ENCODE data around the gene PXMP4.
"Not testable (repeated sequence)": the region's sequence is repeated elsewhere in the genome, so short reads cannot be mapped to it uniquely, and the experiment has no call there.

The PXMP4 gene

DNA sequence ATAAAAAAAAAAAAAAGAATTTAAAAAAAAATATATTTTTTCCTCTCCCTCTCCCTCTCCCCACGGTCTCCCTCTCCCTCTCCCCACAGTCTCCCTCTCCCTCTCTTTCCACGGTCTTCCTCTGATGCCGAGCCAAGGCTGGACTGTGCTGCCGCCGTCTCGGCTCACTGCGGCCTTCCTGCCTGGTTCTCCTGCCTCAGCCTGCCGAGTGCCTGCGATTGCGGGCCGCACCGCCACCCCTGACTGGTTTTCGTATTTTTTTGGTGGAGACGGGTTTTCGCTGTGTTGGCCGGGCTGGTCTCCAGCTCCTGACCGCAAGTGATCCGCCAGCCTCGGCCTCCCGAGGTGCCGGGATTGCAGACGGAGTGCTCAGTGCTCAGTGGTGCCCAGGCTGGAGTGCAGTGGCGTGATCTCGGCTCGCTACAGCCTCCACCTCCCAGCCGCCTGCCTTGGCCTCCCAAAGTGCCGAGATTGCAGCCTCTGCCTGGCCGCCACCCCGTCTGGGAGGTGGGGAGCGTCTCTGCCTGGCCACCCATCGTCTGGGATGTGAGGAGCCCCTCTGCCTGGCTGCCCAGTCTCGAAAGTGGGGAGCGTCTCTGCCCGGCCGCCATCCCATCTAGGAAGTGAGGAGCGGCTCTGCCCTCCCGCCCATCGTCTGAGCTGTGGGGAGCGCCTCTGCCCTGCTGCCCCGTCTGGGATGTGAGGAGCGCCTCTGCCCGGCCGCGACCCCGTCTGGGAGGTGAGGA, 19.2 kb downstream of the PXMP4 start:
- not testable (repeated sequence) for H3K27ac ChIP-seq (ENCODE audit: low read depth, low read length); H3K4me3 ChIP-seq (ENCODE audit: low read depth in 1 of 2, low read length in 2 of 2); H3K9ac ChIP-seq (ENCODE audit: low read length); H3K27me3 ChIP-seq (ENCODE audit: control insufficient read depth in 1 of 2, insufficient read depth in 2 of 2, low read length in 2 of 2); H3K36me3 ChIP-seq (ENCODE audit: insufficient read depth, low read length); H3K9me3 ChIP-seq (ENCODE audit: low read length); H3K4me1 ChIP-seq (ENCODE audit: insufficient read depth, low read length)

DNA sequence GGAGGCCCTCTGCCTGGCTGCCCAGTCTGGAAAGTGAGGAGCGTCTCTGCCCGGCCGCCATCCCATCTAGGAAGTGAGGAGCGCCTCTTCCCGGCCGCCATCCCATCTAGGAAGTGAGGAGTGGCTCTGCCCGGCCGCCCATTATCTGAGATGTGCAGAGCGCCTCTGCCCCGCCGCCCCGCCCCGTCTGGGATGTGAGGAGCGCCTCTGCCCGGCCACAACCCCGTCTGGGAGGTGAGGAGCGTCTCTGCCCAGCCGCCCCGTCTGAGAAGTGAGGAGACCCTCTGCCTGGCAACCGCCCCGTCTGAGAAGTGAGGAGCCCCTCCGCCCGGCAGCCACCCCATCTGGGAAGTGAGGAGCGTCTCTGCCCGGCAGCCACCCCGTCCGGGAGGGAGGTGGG, 21.1 kb downstream of the PXMP4 start:
- not testable (repeated sequence) for H3K9ac ChIP-seq (ENCODE audit: low read length); H3K4me3 ChIP-seq (ENCODE audit: low read depth in 1 of 2, low read length in 2 of 2); H3K36me3 ChIP-seq (ENCODE audit: insufficient read depth, low read length); H3K27ac ChIP-seq (ENCODE audit: low read depth, low read length); H3K9me3 ChIP-seq (ENCODE audit: low read length); H3K27me3 ChIP-seq (ENCODE audit: control insufficient read depth in 1 of 2, insufficient read depth in 2 of 2, low read length in 2 of 2); H3K4me1 ChIP-seq (ENCODE audit: insufficient read depth, low read length)

DNA sequence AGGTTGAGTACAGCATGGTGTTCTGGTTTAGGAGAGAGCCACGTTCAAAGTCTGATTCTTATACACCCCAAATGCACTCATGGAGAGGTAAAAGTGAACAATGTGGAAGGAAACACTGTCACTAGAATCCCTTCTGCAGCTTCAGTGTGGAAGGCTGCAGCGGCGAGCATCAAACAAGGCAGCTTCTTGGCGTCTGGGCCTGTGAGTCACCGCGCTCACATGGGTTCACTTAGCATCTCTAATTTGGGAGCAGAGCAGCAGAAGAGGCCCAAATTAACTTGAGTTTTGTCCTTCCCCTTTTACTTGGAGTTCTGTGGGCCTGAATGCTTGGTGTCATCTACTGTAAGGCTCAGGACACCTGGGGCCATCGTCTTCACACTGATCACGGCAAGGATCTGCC, 23.0 kb downstream of the PXMP4 start:
- H3K36me3 ChIP-seq (ENCODE audit: insufficient read depth, low read length) = no peaks in the 10 kb centered on the region
- no peak overlapping the region for H3K4me3 ChIP-seq (ENCODE audit: low read depth in 1 of 2, low read length in 2 of 2)
- no peak overlapping the region for H3K9ac ChIP-seq (ENCODE audit: low read length)
- no peaks in the 10 kb centered on the region for H3K9me3 ChIP-seq (ENCODE audit: low read length)
- no peaks in the 10 kb centered on the region for H3K4me1 ChIP-seq (ENCODE audit: insufficient read depth, low read length)
- H3K27me3 ChIP-seq (ENCODE audit: control insufficient read depth in 1 of 2, insufficient read depth in 2 of 2, low read length in 2 of 2) = no peaks in the 10 kb centered on the region
- no peak overlapping the region for H3K27ac ChIP-seq (ENCODE audit: low read depth, low read length)

DNA sequence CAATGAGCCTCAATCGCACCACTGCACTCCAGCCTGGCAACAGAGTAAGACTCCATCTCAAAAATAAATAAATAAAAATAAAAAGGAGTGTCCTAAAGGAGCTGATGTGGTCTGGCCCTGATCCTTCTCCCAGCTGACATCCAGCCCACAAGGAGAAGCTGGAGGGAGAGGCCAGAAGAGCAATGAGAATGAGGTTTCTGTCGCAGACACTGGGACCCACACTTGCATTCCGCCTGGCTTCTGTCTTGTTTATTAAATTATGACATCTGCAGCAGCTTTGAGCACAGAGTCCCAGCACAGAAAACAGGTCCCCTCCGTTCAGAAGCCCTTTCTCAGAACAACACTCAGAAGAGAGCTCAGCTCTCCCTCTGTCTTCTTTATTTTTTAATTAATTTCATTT, 23.7 kb downstream of the PXMP4 start:
- Histone ChIP-seq H3K4me1 (ENCODE audit: insufficient read depth, low read length) (no peaks in the 10 kb centered on the region), H3K9me3 (ENCODE audit: low read length) (no peaks in the 10 kb centered on the region), H3K27me3 (ENCODE audit: control insufficient read depth in 1 of 2, insufficient read depth in 2 of 2, low read length in 2 of 2) (no peaks in the 10 kb centered on the region), H3K27ac (ENCODE audit: low read depth, low read length) (no peak overlapping the region), H3K4me3 (ENCODE audit: low read depth in 1 of 2, low read length in 2 of 2) (no peak overlapping the region), H3K36me3 (ENCODE audit: insufficient read depth, low read length) (no peaks in the 10 kb centered on the region), H3K9ac (ENCODE audit: low read length) (no peak overlapping the region)

DNA sequence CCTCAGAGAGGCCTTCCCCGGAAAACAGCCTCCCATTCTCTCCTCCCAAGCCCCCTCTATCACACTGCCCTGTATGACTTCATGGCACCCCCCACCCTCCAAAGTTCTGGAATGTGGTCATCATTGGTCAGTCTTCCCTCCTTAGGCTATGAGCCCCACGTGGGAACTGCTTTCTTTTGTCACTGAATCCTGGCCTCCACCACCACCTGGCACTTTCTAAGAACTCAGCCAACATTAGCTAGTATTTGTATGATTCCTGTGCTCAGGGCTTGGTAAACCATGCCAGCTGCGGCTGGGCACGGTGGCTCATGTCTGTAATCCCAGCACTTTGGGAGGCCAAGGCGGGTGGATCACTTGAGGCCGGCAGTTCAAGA, 25.5 kb downstream of the PXMP4 start:
- Histone ChIP-seq H3K36me3 (ENCODE audit: insufficient read depth, low read length) (no peaks in the 10 kb centered on the region), H3K27ac (ENCODE audit: low read depth, low read length) (no peak overlapping the region), H3K9ac (ENCODE audit: low read length) (no peak overlapping the region), H3K27me3 (ENCODE audit: control insufficient read depth in 1 of 2, insufficient read depth in 2 of 2, low read length in 2 of 2) (no peaks in the 10 kb centered on the region), H3K4me1 (ENCODE audit: insufficient read depth, low read length) (no peaks in the 10 kb centered on the region), H3K9me3 (ENCODE audit: low read length) (no peaks in the 10 kb centered on the region), H3K4me3 (ENCODE audit: low read depth in 1 of 2, low read length in 2 of 2) (no peak overlapping the region)

DNA sequence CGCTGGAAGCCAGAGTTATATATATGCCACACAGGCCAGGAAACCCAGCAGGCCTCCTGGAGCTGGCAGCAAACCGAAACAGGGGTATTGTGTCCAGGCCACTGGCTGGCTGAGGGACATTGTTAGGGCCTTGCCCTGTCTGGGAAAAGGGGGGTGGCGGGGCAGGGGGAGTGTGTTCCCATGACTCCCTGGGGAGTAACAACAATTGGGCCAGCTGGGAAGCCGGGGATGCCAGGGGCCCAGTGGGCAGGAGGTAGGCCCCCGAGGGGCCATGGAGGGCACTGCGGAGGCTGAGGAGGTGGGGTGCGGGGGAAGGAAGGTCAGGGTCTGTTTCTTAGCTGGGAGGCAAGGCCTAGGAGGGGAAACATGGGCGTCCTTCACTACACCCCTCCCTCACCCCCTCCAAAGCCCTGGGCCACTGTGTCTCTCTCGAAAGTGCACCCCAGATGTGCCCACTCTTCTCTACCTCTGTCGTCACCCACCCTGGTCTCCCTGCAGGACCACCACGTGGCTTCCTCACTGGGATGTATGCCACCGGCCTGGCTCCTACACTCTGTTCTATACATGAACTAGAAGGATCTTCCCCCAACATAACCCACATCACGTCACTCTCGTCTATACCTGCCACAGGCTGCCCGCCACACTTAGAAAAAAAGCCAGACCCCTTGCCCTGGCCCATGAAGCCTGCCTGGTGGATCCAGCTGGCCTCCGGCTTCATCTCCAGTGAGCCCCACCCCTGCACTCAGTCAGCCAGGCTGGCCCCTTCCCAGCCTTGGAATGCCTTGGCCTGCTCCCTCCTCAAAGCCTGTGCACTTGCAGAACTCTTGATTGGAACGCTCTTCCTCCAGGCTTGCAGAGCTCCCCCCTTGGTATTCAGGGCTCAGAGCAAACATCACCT, 26.1 kb downstream of the PXMP4 start:
- no peak overlapping the region for H3K27ac ChIP-seq (ENCODE audit: low read depth, low read length)
- H3K4me1 ChIP-seq (ENCODE audit: insufficient read depth, low read length) = no peaks in the 10 kb centered on the region
- no peaks in the 10 kb centered on the region for H3K36me3 ChIP-seq (ENCODE audit: insufficient read depth, low read length)
- H3K4me3 ChIP-seq (ENCODE audit: low read depth in 1 of 2, low read length in 2 of 2) = no peak overlapping the region
- H3K9ac ChIP-seq (ENCODE audit: low read length) = no peak overlapping the region
- no peaks in the 10 kb centered on the region for H3K9me3 ChIP-seq (ENCODE audit: low read length)
- H3K27me3 ChIP-seq (ENCODE audit: control insufficient read depth in 1 of 2, insufficient read depth in 2 of 2, low read length in 2 of 2) = no peaks in the 10 kb centered on the region

DNA sequence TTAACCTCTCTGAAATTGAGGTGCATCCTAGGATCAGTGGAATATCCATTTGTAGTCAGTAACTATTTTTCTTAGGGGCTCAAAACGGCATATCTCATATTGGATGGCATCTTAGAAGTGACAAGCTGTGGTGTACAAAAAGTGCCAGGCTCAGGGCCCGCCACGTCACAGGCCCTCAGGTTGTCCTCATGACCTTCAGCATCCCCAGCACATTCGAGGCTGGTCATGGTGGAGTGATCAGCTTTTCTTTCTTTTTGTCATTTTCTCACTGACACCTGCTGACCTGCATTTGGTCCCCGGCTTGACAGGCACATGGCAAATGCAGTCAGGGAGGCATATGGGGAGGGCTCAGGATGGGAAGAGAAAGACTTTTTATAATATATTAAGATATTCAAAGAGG, 26.8 kb downstream of the PXMP4 start:
- Histone ChIP-seq H3K4me3 (ENCODE audit: low read depth in 1 of 2, low read length in 2 of 2) (no peak overlapping the region), H3K36me3 (ENCODE audit: insufficient read depth, low read length) (no peaks in the 10 kb centered on the region), H3K27me3 (ENCODE audit: control insufficient read depth in 1 of 2, insufficient read depth in 2 of 2, low read length in 2 of 2) (no peaks in the 10 kb centered on the region), H3K27ac (ENCODE audit: low read depth, low read length) (no peak overlapping the region), H3K9me3 (ENCODE audit: low read length) (no peaks in the 10 kb centered on the region), H3K4me1 (ENCODE audit: insufficient read depth, low read length) (no peaks in the 10 kb centered on the region), H3K9ac (ENCODE audit: low read length) (no peak overlapping the region)

DNA sequence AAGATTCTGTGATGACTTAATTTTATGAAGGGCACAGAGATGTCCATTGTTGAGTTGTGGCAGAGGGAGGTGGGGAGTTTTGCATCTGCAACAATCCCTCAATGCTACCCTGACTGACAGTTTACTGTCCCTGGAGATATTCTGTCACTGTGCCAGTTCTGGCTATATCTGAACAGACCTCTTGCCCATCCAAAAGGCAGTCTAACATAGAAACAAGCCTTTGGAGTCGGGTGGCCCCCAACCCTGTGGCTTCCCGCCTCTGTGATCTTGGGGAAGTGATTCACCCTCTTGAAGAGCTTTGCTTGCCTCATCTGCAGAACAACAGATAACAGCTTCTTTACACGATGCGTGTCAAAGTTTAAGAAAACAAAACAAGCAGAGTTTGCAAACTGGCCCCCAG, 30.1 kb downstream of the PXMP4 start:
- no peak overlapping the region for H3K27ac ChIP-seq (ENCODE audit: low read depth, low read length)
- peaks cover 11% of the 10 kb centered on the region for H3K4me1 ChIP-seq (ENCODE audit: insufficient read depth, low read length)
- no peak overlapping the region for H3K9ac ChIP-seq (ENCODE audit: low read length)
- H3K4me3 ChIP-seq (ENCODE audit: low read depth in 1 of 2, low read length in 2 of 2) = no peak overlapping the region
- H3K36me3 ChIP-seq (ENCODE audit: insufficient read depth, low read length) = no peaks in the 10 kb centered on the region
- H3K27me3 ChIP-seq (ENCODE audit: control insufficient read depth in 1 of 2, insufficient read depth in 2 of 2, low read length in 2 of 2) = no peaks in the 10 kb centered on the region
- H3K9me3 ChIP-seq (ENCODE audit: low read length) = no peaks in the 10 kb centered on the region

DNA sequence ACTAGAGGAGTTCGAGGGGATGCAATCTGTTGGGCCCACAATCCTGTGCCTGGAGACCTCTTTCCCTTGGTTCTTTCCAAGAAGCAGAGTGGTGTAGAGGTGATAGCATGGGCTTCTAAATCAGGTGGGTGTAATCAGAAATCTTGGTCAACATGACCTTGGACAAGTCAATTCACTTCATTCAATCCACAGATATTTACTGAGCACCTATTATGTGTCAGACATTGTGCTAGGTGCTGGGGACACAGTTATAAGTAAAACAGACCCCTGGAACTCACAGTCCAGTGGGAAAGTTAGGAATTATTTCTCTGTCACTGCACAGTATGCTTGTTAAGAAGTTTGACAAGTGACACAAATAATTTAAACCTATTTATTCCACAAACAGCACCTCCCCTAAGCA, 30.6 kb downstream of the PXMP4 start:
- no peak overlapping the region for H3K27ac ChIP-seq (ENCODE audit: low read depth, low read length)
- H3K4me3 ChIP-seq (ENCODE audit: low read depth in 1 of 2, low read length in 2 of 2) = no peak overlapping the region
- peaks cover 11% of the 10 kb centered on the region for H3K4me1 ChIP-seq (ENCODE audit: insufficient read depth, low read length)
- H3K27me3 ChIP-seq (ENCODE audit: control insufficient read depth in 1 of 2, insufficient read depth in 2 of 2, low read length in 2 of 2) = no peaks in the 10 kb centered on the region
- H3K9me3 ChIP-seq (ENCODE audit: low read length) = no peaks in the 10 kb centered on the region
- H3K9ac ChIP-seq (ENCODE audit: low read length) = no peak overlapping the region
- no peaks in the 10 kb centered on the region for H3K36me3 ChIP-seq (ENCODE audit: insufficient read depth, low read length)

DNA sequence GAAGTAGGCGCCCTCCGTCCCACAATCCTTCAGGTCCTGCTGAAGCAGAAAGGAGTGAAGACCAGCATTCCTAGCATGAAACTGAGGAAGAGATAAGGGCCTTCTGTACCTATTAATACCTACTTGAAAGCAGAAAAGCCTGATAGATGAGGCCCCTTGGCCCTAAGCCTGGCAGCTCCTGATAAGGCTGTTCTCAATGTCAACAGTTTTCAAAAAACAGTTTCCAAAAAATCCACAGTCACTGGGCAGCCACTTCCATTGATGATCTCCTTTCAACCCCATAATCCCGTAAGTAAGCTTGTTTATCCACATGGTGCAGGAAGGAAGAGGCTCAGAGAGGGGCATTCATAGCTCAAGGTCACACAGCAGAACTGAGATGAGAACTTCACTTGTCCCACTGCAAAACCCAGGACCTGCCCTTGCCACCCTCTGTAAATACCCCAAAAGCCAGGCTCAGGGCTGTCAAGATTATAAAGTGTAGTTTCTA, 31.1 kb downstream of the PXMP4 start:
- H3K36me3 ChIP-seq (ENCODE audit: insufficient read depth, low read length) = no peaks in the 10 kb centered on the region
- H3K27ac ChIP-seq (ENCODE audit: low read depth, low read length) = no peak overlapping the region
- no peak overlapping the region for H3K9ac ChIP-seq (ENCODE audit: low read length)
- no peak overlapping the region for H3K4me3 ChIP-seq (ENCODE audit: low read depth in 1 of 2, low read length in 2 of 2)
- peaks cover 11% of the 10 kb centered on the region for H3K4me1 ChIP-seq (ENCODE audit: insufficient read depth, low read length)
- no peaks in the 10 kb centered on the region for H3K27me3 ChIP-seq (ENCODE audit: control insufficient read depth in 1 of 2, insufficient read depth in 2 of 2, low read length in 2 of 2)
- no peaks in the 10 kb centered on the region for H3K9me3 ChIP-seq (ENCODE audit: low read length)

DNA sequence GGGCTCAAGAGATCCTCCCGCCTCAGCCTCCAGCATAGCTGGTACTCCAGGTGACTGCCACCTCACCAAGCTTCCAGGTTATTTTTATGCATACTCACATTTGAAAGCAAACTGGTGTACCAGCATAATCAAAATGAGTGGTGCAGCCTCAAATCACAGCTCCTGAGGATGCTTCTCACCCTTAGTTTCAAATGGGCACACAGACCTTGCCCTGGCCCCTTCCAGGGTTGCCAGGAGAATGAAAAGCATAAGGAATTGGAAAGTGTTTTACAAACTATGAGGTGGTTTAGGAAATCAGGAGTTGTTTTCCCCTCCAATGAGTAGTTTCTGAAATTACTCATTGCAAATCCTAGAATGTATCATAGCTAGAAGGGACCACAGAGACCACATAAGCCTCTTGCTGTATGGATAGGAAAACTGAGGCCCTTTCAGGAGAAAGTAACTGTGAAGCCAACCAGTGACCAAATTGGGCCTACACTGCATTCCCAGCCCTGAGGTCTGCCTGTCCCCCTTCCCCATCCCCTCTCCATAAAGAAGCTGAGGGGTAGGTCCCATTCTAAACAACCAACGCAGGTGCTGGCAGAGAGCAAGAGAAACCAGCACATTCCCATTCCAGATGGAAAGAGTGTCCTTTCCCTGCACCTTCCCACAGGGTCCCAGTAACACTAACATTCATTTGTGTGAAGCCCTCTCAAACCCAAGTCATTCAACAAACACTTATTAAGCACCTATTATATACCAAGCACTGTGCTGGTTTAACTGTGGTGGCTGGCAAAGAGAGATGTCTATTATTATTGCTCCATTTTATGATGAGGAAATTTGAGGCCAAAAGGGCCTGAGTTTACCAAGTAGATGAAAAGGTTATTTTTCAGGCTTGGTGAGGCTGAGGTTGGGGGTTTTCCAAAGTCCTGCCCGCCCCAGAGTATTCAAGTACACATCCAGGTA, 31.8 kb downstream of the PXMP4 start:
- peaks cover 11% of the 10 kb centered on the region for H3K4me1 ChIP-seq (ENCODE audit: insufficient read depth, low read length)
- no peak overlapping the region for H3K9ac ChIP-seq (ENCODE audit: low read length)
- H3K36me3 ChIP-seq (ENCODE audit: insufficient read depth, low read length) = no peaks in the 10 kb centered on the region
- H3K27ac ChIP-seq (ENCODE audit: low read depth, low read length) = no peak overlapping the region
- H3K9me3 ChIP-seq (ENCODE audit: low read length) = no peaks in the 10 kb centered on the region
- no peaks in the 10 kb centered on the region for H3K27me3 ChIP-seq (ENCODE audit: control insufficient read depth in 1 of 2, insufficient read depth in 2 of 2, low read length in 2 of 2)
- no peak overlapping the region for H3K4me3 ChIP-seq (ENCODE audit: low read depth in 1 of 2, low read length in 2 of 2)

All from muscle layer of colon (tissue), 2 donors.